Activated CD4-positive, alpha-beta T cell treated with anti-CD3 and anti-CD28 coated beads, Interleukin-10, Interleukin-2, amounts not matched to agents 100 ng/mL and 50 ng/mL, durations not matched to agents 16 hours and 8 hours (primary cell): ENCODE results near the gene ZBTB20.
A peak's percentile ranks its signal among the peaks of the same experiment; 100 is the strongest.
"Not testable (repeated sequence)": the region's sequence is repeated elsewhere in the genome, so short reads cannot be mapped to it uniquely, and the experiment has no call there.

Source experiments
- DNase-seq: peaks from one replicate; pipeline ENCODE4 v3.0.0-alpha.2; 2020

ZBTB20 gene

DNA sequence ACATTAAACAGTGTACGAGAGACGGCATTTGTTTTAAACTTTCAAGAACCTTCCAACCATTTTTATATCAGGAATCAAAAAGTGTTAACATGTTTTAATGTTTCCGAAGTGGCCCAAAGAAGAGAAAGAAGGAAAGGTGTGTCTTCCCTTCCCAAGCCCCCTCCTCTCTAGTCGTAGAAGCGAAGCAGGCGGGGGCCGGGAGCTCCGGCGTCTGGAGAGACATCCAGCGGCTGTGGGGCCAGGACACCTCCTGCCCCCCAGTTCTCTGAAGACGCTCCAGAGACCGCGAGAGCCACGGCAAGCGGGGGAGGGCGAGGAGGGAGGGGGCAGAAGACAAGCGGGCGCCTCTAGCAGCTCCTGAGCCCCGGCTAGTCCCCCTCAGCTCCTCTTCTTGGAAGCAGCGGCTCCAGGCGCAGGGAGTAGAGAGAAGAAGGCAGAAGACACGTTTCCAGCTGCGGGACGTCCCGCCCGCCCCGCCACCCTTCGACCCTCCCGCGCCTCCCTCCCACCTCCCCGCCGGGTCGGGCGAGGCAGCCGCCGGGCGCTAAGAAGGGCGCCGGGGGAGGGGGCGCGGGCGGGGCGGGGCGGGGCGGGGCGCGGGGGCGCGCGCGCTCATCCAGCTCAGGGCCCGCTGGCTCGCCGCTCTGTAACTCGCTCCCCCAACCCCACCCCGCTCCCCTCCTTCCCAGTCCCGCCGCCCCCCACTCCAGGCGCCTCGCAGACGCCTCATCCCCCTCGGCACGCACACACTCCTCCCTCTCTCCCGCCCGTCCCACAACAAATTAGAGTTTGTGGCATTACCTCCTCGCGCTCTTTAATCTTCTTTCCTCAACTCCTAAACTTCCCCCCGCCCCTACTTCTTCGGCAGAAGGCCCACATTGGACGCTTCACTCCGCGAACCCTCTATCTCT lies at the start of gene ZBTB20:
TSS of gene ZBTB20 (minus strand) at position 871 of the 911 bp plus-strand sequence.
- DNase-seq: peak; percentile 58

DNA sequence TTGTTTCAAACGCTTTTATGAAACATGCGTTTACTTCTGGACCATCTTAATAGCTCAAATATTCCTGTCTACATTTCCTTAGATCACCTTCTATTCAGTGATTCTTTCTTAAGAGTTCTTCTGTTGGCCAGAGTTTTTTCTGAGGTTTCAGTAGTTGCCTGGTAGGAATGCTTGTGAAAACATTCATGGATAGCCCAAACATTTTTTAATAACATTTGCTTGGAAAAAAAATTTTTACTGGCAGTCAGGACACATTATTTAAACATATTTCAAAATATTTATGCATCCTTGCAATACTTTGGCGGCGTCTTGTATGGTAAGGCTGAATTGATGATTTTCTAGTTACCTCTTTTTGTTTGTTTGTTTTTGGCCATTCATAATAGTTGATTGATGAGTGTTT lies 47.4 kb upstream of the ZBTB20 start:
- DNase-seq: no peak

DNA sequence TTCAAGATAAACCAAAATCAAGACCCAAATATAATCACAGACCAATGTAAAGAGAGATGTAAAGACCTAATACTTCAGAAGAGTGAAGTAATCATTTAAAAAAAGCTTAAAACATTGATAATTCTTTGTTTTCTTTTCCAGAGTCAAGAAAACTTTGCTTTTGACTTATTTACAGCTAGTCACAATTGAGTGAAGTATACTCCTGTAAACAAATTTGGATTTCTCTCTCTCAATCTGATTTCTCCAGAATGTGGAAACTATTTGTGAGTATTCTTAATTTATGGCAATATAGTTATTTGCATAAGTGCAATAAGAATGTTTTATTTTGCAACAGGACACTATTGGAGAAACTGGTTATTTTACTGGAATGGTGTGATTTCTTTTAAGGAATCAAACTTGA lies 43.7 kb upstream of the ZBTB20 start:
- no peak for DNase-seq

DNA sequence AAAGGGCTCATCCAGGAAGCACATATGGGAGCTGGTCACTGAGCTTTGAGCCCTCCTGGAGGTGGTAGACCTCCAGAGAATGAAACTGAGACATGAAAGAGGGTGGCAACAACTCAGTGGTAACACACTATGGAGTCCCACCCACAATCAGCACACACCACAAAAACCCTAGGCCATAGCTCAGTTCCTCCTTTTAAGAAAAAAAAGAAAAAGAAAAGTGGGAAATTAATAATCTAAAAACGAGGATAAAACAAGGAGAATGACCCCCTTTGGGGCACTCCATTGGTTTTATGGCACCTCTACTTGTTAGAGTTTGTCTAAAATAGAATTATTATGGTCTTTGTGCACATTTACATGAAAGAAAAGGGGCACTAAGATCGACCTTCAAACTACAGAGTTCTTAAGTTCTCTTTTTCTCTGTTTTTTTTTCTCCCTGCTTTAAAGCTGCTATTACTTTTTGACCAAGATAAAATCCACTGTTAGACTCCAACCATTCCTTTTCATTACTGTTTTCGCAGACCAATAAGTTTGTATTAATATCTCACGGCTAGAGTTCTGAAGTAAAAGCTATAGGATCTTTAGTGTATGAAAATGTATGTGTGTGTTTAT lies 40.2 kb upstream of the ZBTB20 start:
- no peak for DNase-seq

GRCh38 chr3:115186351-115187148 lies 39.5 kb upstream of the ZBTB20 start:
- no peak for DNase-seq

GRCh38 chr3:115184859-115185572 lies 37.9 kb upstream of the ZBTB20 start:
- DNase-seq: not testable (repeated sequence)

- DNase-seq: not testable (repeated sequence)
Observed at GRCh38 chr3:115178930-115179329, 31.8 kb upstream of the ZBTB20 start.

DNA sequence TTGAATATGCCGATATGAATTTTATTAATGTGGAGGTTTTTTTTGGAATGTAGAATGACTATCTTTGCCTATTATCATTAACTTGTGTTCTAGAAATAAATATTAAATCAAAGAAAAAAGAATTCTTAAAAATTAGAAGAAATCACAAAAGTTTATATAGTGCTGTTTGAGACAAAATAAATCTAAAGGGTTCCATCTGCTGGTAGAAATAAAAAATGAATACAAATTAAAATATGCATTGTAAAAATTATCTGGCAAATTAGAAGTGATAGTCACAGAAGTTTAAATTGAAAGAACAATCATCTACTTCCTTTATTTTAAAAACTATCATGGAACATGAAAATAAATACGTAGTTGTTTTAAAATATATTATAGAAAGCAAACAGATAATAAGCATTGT lies 22.7 kb upstream of the ZBTB20 start:
- no peak for DNase-seq

GRCh38 chr3:115165701-115166100 lies 18.6 kb upstream of the ZBTB20 start:
- DNase-seq: no peak

DNA sequence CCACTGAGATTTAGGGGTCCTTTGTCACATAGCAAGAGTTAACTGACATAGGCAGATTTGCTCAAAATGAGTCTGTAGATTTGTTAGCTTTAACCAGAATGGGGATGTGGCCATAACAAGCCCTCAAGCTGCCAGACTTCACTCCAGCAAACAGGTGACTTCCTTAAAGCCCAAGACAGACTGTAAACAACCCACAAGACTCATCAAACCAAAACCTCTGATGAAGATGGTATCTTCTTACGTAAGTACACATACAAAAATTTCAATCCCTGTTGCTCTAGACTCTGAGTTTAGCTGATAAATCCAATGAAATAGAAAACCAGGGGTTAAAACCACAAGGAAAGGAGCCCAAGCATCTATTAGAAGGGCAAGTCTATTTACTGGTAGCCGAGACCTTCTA lies 18.2 kb upstream of the ZBTB20 start:
- peak; percentile 9 for DNase-seq

DNA sequence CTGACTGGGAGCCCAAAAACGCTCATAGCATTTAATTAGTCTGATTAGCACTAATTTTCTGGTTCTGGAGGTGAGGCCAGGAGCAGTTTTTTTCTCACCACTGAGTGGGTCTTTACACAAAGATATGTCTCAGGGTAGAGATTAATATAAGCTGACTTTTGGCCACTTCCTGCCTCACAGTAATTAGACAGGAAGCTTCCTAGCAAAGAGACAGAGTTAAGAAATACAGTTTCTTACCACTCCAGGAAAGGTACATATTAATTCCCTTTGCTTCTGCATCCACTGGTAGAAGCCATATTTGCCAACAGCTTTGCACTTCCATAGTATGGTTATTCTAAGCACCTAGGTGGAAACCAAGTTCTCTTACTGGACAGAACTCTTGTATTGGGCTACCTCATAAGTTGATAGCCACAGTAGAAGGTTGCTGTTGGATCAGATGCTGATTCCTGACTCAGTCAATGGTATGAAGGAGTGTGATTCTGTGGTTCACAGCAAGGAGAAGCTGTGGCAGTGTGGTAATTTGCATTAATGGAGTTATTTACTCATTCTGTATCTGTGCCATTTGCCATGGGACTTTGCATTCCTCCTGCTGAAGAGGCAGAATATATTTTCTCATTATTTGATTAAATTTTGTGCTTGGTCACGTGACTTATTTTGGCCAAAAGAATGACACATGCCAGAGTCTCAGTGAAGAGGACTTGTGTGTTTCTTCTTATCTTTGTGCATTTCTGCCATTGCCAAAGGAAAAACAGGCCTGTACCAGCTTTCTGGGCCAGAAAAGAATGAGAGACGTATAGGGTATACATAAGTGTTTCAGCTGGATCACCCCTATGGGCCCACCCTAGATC lies 17.5 kb upstream of the ZBTB20 start:
- DNase-seq: no peak

DNA sequence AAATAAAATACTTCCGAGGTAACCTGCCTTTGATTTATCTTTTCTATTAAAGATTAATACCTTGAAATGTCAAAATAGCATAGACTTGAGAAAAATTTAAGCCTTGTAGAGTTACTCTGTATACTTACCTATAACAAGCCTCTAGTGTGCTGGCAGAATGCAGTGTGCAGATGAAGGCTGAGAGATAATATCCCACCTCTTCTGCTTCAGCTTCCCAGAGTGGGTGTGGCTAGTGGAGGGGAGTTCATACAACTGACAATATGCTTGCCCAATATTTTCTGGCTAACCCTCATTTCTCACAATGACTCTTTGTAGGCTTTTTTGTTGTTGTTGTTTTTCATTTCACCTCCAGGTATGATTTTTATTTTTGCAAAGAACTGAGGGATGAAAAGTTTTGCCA lies 15.7 kb upstream of the ZBTB20 start:
- DNase-seq: no peak

DNA sequence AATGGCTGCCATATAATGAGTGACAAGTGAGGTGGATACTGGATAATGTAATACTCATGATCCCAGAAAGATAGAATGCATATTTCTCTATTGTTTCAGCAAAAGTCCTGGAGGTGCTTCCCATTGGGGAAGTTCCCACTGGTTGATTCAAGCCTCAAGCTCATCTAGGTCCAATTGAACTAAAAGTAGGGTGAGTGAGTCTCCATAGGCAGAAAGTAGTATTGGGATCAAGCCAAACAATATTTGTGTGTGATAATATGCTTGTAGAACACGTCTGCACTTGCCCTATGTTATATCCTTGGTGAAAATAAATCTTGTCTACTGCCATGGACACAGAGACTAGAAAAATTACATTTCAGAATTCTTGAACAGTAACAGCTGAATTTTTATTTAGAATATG lies 14.8 kb upstream of the ZBTB20 start:
- no peak for DNase-seq

DNA sequence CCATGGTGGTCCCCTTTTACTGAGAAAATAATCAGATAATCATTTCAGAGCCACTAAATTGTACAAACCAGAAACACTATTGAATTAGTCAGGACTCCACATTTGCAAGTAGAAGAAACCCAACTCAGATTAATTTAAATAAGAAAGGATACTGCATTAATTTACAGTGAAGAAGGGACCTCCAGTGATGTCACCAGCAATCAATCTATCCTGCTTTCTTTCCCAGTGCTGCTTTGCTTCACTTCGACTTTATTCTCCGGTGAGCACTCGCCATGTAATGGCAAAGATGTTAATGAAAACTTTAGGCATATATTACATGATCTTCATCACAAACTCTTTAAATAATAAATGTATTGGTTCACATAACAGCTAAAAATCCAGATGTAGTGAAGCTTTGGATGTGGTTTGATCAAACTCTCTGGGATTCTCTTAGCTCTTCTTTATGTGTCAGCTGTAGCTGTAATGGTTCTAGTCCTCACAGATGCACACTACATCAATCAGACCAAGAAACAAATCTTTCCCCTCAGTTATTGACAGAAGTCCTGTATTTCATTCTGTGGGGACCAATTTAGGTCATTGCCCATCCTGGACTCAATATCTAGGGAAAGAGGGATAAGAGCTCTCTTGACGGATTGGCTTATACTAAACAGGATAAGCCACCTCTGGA lies 14.2 kb upstream of the ZBTB20 start:
- no peak for DNase-seq

GRCh38 chr3:115160295-115160694 lies 13.2 kb upstream of the ZBTB20 start:
- DNase-seq: no peak

DNA sequence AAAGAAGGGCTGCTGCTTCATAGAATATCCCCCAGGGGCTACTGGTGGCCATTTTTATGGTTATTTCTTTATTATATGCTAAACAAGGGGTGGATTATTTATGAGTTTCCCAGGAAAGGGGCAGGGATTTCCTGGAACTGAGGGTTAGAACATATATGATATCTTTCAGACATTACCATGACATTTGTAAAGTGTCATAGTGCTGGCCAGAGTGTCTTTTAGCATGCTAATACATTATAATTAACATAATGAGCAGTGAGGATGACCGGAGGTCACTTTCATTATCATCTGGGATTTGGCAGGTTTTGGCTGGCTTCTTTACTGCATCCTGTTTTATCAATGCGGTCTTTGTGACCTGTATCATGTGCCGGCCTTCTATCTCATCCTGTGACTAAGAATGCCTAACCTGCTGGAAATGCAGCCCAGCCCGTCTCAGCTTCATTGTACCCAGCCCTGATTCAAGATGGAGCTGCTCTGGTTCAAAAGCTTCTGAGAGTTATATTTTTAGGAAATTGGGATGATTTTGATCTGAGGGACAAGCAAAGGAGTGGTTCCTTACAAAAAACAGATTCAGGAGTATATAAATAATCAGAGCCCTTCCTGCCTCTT lies 9.1 kb upstream of the ZBTB20 start:
- DNase-seq: no peak

DNA sequence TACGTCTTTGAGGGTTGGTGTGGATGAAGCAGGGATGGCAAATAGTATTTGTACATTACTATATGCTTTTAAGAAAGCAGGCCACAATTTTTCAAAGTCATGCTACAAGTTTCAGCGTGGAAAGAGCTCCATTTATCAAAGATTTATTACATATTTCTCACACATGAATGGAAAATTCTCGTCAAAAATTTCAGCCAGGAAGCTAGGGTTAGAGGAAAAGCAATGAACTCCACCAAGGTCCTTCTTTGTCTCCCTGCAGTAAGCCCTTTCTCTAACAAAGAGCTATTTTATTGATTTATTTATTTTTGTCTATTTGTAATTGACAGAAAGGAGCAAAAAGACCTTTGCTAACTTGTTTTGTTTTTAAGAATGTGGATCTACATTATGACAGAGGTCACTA lies 7.5 kb upstream of the ZBTB20 start:
- DNase-seq: no peak

- DNase-seq: no peak
Observed at GRCh38 chr3:115151921-115152320, 4.8 kb upstream of the ZBTB20 start.

DNA sequence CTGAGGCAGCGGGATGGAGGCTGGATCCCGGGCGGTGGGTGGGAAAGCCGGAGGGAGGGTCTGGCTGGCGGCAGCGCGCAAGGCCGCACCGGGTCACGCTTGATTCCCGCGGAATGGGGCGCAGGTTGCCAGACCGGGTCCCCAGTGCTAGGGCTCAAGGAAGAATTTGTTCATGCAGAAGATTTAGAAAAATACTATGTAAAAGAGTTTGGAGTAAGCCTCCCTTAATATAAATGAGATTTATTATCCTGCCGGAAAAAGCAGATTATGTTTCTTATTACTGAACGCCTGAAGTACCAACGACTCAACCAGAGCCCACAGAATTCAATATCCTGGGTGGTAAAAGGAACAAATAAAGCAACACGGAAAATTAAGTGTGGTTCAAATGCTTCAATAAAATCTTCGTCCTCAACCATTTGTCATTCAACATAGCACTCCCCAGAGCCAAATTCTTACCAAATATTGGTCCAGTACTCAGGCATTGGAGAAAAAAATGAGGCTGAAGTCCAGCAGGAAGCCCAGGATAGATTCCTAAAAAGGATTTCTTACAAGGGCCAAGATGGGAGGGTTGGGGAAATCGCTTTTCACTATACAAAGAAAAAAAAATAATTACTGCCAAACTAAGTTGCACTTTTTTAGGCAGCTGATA lies 1.2 kb upstream of the ZBTB20 start:
- DNase-seq: no peak
